Brain microvascular endothelial cell (primary cell): ENCODE measurements around the gene PPARD.
A peak's percentile ranks its signal among the peaks of the same experiment; 100 is the strongest.

ENCODE experiments used
- DNase-seq: peaks from one replicate; pipeline ENCODE4 v3.0.0-alpha.2; 2020
- H3K27ac ChIP-seq: fragments of 250-450 bp; sonication (Bioruptor Pico); 2 replicates; pipeline ENCODE4 v1.5.1; 2020; ENCODE audit warnings: mild to moderate bottlenecking, moderate library complexity
- H3K27me3 ChIP-seq: fragments of 250-450 bp; sonication (Bioruptor Pico); replicated peaks from 2 replicates; pipeline ENCODE4 v1.5.1; 2020; ENCODE audit warnings: mild to moderate bottlenecking
- H3K36me3 ChIP-seq: fragments of 250-450 bp; sonication (Bioruptor Pico); replicated peaks from 2 replicates; pipeline ENCODE4 v1.5.1; 2020; ENCODE audit warnings: mild to moderate bottlenecking
- H3K4me3 ChIP-seq: 2 replicates; pipeline ENCODE4 v1.5.1; 2011; ENCODE audit warnings: low read depth, mild to moderate bottlenecking, control low read depth, low read length, moderate library complexity
- in situ Hi-C: cut with HindIII; loops from 2 replicates; pipeline ENCODE4 v1.10.0; 2017; ENCODE audit warnings: low sequenced_read_pairs, low pct_ligation_motif_present
- TF ChIP-seq, protein P1 (sequence below): IDR thresholded peaks from 2 replicates; pipeline ENCODE4 v1.5.1; 2011; ENCODE audit warnings: low read depth, mild to moderate bottlenecking, moderate library complexity, low read length, control low read depth, inconsistent platforms; ENCODE audit errors: missing control alignments

Gene PPARD

DNA sequence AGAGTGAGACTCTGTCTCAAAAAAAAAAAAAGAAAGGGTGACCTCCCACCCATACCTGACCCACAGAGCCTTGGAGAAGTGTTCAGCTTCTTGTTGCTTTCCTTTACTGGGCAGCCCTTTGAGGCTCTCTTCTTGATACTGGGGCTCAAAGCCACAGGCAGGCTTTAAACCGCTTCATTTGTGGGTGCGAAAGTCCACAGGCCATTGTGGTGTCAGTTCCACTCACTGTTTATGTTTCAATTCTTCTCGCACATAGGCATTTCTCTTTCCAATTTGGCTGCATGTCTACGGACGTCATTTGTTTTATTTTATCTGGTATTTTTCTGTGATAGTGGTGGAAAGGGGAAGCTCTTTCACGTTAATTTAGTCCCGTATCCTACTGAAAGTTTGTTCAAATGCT lies 34.6 kb downstream of the PPARD start:
- peak; percentile 36 for DNase-seq
- Histone ChIP-seq H3K27me3 (no peaks in the 10 kb centered on the region), H3K36me3 (no peaks in the 10 kb centered on the region), H3K27ac (peak overlapping the region; percentile 69), H3K4me3 (no peak overlapping the region)
- in situ Hi-C loops = no loop called here
- TF ChIP-seq, protein P1, sequence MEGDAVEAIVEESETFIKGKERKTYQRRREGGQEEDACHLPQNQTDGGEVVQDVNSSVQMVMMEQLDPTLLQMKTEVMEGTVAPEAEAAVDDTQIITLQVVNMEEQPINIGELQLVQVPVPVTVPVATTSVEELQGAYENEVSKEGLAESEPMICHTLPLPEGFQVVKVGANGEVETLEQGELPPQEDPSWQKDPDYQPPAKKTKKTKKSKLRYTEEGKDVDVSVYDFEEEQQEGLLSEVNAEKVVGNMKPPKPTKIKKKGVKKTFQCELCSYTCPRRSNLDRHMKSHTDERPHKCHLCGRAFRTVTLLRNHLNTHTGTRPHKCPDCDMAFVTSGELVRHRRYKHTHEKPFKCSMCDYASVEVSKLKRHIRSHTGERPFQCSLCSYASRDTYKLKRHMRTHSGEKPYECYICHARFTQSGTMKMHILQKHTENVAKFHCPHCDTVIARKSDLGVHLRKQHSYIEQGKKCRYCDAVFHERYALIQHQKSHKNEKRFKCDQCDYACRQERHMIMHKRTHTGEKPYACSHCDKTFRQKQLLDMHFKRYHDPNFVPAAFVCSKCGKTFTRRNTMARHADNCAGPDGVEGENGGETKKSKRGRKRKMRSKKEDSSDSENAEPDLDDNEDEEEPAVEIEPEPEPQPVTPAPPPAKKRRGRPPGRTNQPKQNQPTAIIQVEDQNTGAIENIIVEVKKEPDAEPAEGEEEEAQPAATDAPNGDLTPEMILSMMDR = no peak

DNA sequence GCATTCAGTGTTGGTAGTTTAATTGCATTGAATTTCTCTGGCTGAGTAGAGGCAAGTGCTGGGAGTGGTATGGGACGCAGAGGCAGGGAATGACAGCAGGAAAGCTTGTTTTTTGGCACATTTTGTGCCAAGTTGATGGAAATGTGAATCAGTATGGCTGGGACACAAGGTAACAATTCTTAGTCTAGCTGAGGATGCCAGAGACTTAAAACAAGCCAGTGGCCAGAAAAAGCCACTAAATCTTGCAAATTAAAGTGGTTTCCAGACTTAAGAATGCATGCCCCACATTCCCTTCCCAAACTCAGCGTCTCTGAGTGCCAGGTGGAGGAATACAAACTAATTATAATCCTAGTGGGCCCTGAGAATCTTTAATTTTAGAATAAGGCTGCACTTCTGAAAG lies 35.9 kb downstream of the PPARD start:
- DNase-seq = no peak
- TF ChIP-seq, protein P1 = no peak
- H3K36me3 ChIP-seq = no peaks in the 10 kb centered on the region
- H3K27ac ChIP-seq = no peak overlapping the region
- no peaks in the 10 kb centered on the region for H3K27me3 ChIP-seq
- H3K4me3 ChIP-seq = no peak overlapping the region
- in situ Hi-C loops = no loop called here

DNA sequence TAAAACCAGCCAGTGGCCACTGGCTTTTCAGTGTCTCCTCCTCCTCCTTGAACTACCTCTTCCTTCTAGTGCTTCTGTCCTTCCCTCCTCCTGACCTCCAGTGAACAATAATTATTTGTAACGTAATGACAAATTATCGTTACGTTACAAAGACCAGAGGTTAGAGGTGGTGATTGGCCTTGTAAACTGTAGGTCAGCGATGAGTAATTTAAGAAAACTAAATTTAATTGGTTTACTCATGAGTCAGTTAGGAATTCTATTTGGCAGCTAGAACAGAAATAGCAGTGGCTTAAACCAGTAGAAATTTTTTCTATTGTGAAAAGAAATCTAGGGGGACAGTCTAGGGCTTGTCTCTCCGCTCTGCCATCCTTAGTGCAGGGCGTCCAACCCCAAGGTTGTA lies 38.8 kb downstream of the PPARD start:
- H3K27me3 ChIP-seq = no peaks in the 10 kb centered on the region
- no peak for DNase-seq
- H3K27ac ChIP-seq = no peak overlapping the region
- H3K4me3 ChIP-seq = no peak overlapping the region
- no peaks in the 10 kb centered on the region for H3K36me3 ChIP-seq
- in situ Hi-C loops = no loop called here
- TF ChIP-seq, protein P1 = no peak

DNA sequence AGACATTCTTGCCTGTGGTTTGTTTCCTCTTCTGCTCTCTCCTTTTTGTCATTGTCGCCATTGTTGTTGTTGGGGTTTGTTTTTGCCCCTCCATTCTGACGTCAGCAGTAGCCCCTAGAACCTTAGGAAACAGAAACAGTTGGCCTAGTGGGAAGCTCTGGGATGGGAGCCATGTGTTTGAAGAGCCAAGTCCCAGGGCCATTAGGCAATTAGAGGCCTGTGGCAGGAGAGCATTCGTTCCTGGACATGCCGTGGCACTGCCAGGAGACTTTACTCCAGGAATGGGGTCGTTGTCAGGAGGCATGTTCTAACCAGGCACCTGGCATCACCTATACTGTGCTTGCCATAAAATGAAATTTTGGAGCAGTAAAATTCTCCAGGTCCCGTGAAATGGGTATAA lies 39.7 kb downstream of the PPARD start:
- TF ChIP-seq, protein P1 = no peak
- Histone ChIP-seq H3K36me3 (no peaks in the 10 kb centered on the region), H3K4me3 (no peak overlapping the region), H3K27me3 (no peaks in the 10 kb centered on the region), H3K27ac (no peak overlapping the region)
- DNase-seq = no peak
- in situ Hi-C loops = no loop called here

DNA sequence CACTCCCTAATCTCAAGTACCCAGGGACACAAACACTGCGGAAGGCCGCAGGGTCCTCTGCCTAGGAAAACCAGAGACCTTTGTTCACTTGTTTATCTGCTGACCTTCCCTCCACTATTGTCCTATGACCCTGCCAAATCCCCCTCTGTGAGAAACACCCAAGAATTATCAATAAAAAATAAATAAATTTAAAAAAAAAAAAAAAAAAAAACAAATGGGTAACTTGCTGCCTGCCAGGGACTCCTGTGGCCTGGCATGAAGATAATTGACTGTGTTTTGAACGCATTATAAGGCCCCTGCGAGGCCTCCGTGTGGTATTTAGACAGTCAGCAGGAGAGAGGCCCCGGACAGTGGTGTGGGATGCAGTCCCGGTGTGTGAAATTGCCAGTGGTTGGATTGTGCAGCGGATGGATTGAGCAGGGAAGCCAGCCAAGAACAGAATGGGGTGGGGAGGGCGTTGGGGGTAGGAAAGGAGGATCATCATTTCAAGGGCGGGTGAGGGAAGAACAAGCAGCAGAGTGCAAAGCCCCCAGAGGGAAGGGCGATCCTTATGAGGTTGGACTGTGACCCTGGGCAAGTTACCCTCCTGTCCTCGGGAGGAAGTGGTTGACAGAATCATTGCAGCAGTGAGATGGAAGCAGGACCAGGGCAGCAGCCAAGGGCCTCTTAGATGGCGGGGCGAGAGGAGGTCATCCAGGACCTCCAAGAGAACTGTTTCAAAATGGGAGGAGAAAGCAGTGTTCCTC lies 43.3 kb downstream of the PPARD start:
- no peak overlapping the region for H3K4me3 ChIP-seq
- in situ Hi-C loops = no loop called here
- H3K36me3 ChIP-seq = no peaks in the 10 kb centered on the region
- no peak overlapping the region for H3K27ac ChIP-seq
- H3K27me3 ChIP-seq = no peaks in the 10 kb centered on the region
- DNase-seq = no peak
- TF ChIP-seq, protein P1 = no peak

DNA sequence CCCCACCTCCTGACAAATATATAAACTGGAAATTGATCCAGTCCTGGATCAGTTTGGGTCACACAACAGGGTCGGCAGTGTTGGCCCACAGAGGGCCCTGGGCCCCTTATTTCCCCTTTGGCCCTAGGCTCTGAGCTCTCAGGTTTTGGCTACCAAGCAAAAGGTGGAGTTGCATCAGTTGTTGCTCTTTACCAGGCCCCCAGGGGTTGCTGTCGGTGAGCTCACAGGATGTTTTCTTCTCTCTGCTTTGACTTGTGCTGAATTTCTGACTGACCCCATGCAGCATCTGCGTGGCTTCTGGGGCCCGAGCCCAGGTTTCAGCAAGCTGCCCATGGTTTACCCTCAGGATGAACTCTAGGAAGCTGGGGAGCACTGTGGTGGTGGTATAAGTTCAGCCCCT lies 44.6 kb downstream of the PPARD start:
- H3K36me3 ChIP-seq = no peaks in the 10 kb centered on the region
- H3K27ac ChIP-seq = no peak overlapping the region
- TF ChIP-seq, protein P1 = peak; percentile 15
- in situ Hi-C loops = no loop called here
- no peak for DNase-seq
- no peak overlapping the region for H3K4me3 ChIP-seq
- no peaks in the 10 kb centered on the region for H3K27me3 ChIP-seq
